Endodermal cell (in vitro differentiated cells): ENCODE data around the gene MAP3K9. TPM values are rescaled to one million over a fixed set of nuclear protein-coding genes. Genes with fewer than 3 reads are reported as not detected.

Source experiments
- DNase-seq: peaks from one replicate; pipeline ENCODE4 v3.0.0-alpha.2; 2017
- H3K27ac ChIP-seq: 2 replicates; pipeline ENCODE4 v1.5.1; 2013; ENCODE audit warnings: mild to moderate bottlenecking, low read depth, low read length, moderate library complexity
- H3K27me3 ChIP-seq: 2 replicates; pipeline ENCODE4 v1.6.1; 2013; ENCODE audit warnings: mild to moderate bottlenecking, low read length, moderate library complexity; ENCODE audit not compliant: insufficient read depth, control insufficient read depth, poor library complexity, severe bottlenecking
- H3K36me3 ChIP-seq: 2 replicates; pipeline ENCODE4 v1.7.0; 2013; ENCODE audit warnings: mild to moderate bottlenecking, low read length, moderate library complexity; ENCODE audit not compliant: control insufficient read depth, insufficient read depth
- H3K4me1 ChIP-seq: one replicate; pipeline ENCODE4 v1.7.0; 2013; ENCODE audit warnings: low read length; ENCODE audit not compliant: control insufficient read depth, insufficient read depth
- H3K4me3 ChIP-seq: 2 replicates; pipeline ENCODE4 v1.5.1; 2013; ENCODE audit warnings: mild to moderate bottlenecking, low read length, moderate library complexity
- H3K9ac ChIP-seq: 2 replicates; pipeline ENCODE4 v1.6.1; 2013; ENCODE audit warnings: mild to moderate bottlenecking, low read length, moderate library complexity; ENCODE audit not compliant: poor library complexity, severe bottlenecking; ENCODE audit errors: extremely low read depth
- H3K9me3 ChIP-seq: 2 replicates; pipeline ENCODE4 v1.6.1; 2013; ENCODE audit warnings: mild to moderate bottlenecking, low read length, moderate library complexity; ENCODE audit not compliant: control insufficient read depth
- H3K27ac Mint-ChIP-seq: 2 replicates; pipeline ENCODE4 v1.8.0; 2020; ENCODE audit warnings: mixed read lengths
- H3K27me3 Mint-ChIP-seq: 2 replicates; pipeline ENCODE4 v1.8.0; 2021; ENCODE audit warnings: mild to moderate bottlenecking, mixed read lengths; ENCODE audit not compliant: insufficient read depth
- H3K36me3 Mint-ChIP-seq: 2 replicates; pipeline ENCODE4 v1.8.0; 2020; ENCODE audit warnings: low read depth, mixed read lengths
- H3K4me1 Mint-ChIP-seq: 2 replicates; pipeline ENCODE4 v1.8.0; 2020; ENCODE audit warnings: mixed read lengths
- H3K4me3 Mint-ChIP-seq: 2 replicates; pipeline ENCODE4 v1.8.0; 2020; ENCODE audit warnings: mild to moderate bottlenecking, moderate library complexity, mixed read lengths
- H3K9me3 Mint-ChIP-seq: 2 replicates; pipeline ENCODE4 v1.8.0; 2020; ENCODE audit warnings: mild to moderate bottlenecking, mixed read lengths
- CTCF ChIP-seq: fragments of 200-600 bp; sonication (generic); conservative IDR thresholded peaks from 2 replicates; pipeline ENCODE4 v1.5.0; 2021; ENCODE audit warnings: antibody characterized with exemption, mild to moderate bottlenecking
- WGBS, 2 experiments: methylation state at CpG; one replicate each; pipeline versions ENCODE4 v1.1.5 to v1.1.7; 2013; ENCODE audit warnings: missing lambda C conversion rate in 2 of 2, mixed read lengths in 1 of 2; ENCODE audit not compliant: insufficient coverage in 1 of 2, insufficient read length in 1 of 2; 5-methylcytosine and 5-hydroxymethylcytosine counted together
- total RNA-seq, 2 donors: library from RNA; stranded (reverse); fragmentation: NEBNext Ultra II Directional in 1 of 2; extraction: Animal tissue kit (Norgen Biotek cat#: 25700) in 1 of 2; gene quantifications; 2 replicates in 1 of 2; 3 replicates in 1 of 2; pipeline ENCODE4 v1.2.1, GENCODE V29; 2021

Gene MAP3K9
- total RNA-seq, 2 donors from 2014 or later: 34.1 to 38.5 TPM

- 88 to 95% methylated on average over 4 to 6 of the region's 6 CpGs for WGBS, 2 experiments
- Histone ChIP-seq H3K9me3 (no peaks in the 10 kb centered on the region), H3K27ac (no peak overlapping the region), H3K4me1 (peaks cover 10% of the 10 kb centered on the region), H3K4me3 (no peak overlapping the region), H3K27me3 (no peaks in the 10 kb centered on the region), H3K9ac (no peak overlapping the region), H3K36me3 (peaks cover 64% of the 10 kb centered on the region)
- DNase-seq: no peak
- Mint-ChIP-seq H3K36me3 (peaks cover 54% of the 10 kb centered on the region), H3K27ac (no peak overlapping the region), H3K27me3 (no peaks in the 10 kb centered on the region), H3K9me3 (peaks cover 3% of the 10 kb centered on the region), H3K4me3 (no peak overlapping the region), H3K4me1 (peaks cover 23% of the 10 kb centered on the region)
- no peak for TF ChIP-seq CTCF
Observed at GRCh38 chr14:70726651-70727375, 82.5 kb downstream of the MAP3K9 start.

GRCh38 chr14:70724944-70725343 lies 84.4 kb downstream of the MAP3K9 start:
- Mint-ChIP-seq H3K4me1 (peaks cover 30% of the 10 kb centered on the region), H3K9me3 (no peaks in the 10 kb centered on the region), H3K4me3 (no peak overlapping the region), H3K27me3 (no peaks in the 10 kb centered on the region), H3K27ac (no peak overlapping the region), H3K36me3 (peaks cover 36% of the 10 kb centered on the region)
- Histone ChIP-seq H3K4me3 (no peak overlapping the region), H3K4me1 (peaks cover 10% of the 10 kb centered on the region), H3K27me3 (no peaks in the 10 kb centered on the region), H3K36me3 (peaks cover 45% of the 10 kb centered on the region), H3K27ac (no peak overlapping the region), H3K9ac (no peak overlapping the region), H3K9me3 (no peaks in the 10 kb centered on the region)
- no peak for DNase-seq
- 91 to 94% methylated on average over 6 of the region's 6 CpGs for WGBS, 2 experiments
- no peak for TF ChIP-seq CTCF

DNA sequence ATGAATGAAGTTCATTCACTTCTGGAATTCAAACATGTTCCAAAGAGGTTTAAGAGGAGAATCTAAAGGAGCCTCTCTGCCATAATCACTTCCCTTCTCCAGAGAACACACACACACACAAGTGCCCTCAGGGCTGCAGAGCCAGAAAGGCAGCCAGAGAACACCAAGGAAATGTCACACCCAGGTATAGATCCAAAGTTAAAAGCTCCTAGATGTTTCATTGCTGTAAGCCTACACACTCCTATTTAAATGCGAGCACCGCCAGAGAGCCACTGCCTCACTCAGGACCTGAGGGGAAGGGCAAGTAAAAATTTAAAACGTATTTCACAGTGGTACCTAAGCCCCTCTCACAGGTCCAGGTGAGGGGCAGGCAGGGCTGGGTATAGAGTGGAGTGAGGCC lies 85.2 kb downstream of the MAP3K9 start:
- WGBS, 2 experiments: 79 to 89% methylated on average over 3 of the region's 3 CpGs
- H3K4me1 ChIP-seq: peaks cover 10% of the 10 kb centered on the region
- no peak overlapping the region for H3K27ac ChIP-seq
- Mint-ChIP-seq H3K4me3 (no peak overlapping the region), H3K27ac (no peak overlapping the region), H3K9me3 (no peaks in the 10 kb centered on the region), H3K27me3 (no peaks in the 10 kb centered on the region), H3K4me1 (peaks cover 30% of the 10 kb centered on the region), H3K36me3 (peaks cover 28% of the 10 kb centered on the region)
- H3K9me3 ChIP-seq: no peaks in the 10 kb centered on the region
- H3K4me3 ChIP-seq: no peak overlapping the region
- no peaks in the 10 kb centered on the region for H3K27me3 ChIP-seq
- no peak for DNase-seq
- TF ChIP-seq CTCF: no peak
- H3K36me3 ChIP-seq: peaks cover 37% of the 10 kb centered on the region
- no peak overlapping the region for H3K9ac ChIP-seq
